K562 (cell line): ENCODE results near the gene DRAXIN. TPM values are rescaled to one million over a fixed set of nuclear protein-coding genes. Genes with fewer than 3 reads are reported as not detected.

Experiments
- COPS2 ChIP-seq: fragments of 450-650 bp; conservative IDR thresholded peaks from 2 replicates; pipeline ENCODE4 v1.6.1; 2016; ENCODE audit warnings: mild to moderate bottlenecking, moderate library complexity
- CXXC5 ChIP-seq: fragments of 250-450 bp; sonication (Bioruptor Pico); IDR thresholded peaks from 2 replicates; pipeline ENCODE4 v1.8.0; 2022; ENCODE audit warnings: inconsistent platforms, mild to moderate bottlenecking, moderate library complexity
- DACH1 ChIP-seq: fragments of 450-650 bp; IDR thresholded peaks from 2 replicates; pipeline ENCODE4 v1.6.1; 2018; ENCODE audit not compliant: partially characterized antibody
- DDX20 ChIP-seq: fragments of 450-650 bp; IDR thresholded peaks from 2 replicates; pipeline ENCODE4 v1.6.1; 2016; ENCODE audit warnings: missing genetic modification characterization, low read depth, mild to moderate bottlenecking, missing compliant biosample characterization, moderate library complexity
- FOXJ3 ChIP-seq: sonication (generic); formaldehyde crosslinking; IDR thresholded peaks from 2 replicates; pipeline ENCODE4 v1.4.0; 2020; ENCODE audit warnings: mild to moderate bottlenecking, missing genetic modification reagents
- KAT7 ChIP-seq: sonication (generic); formaldehyde crosslinking; IDR thresholded peaks from 2 replicates; pipeline ENCODE4 v1.8.0; 2022; ENCODE audit warnings: missing genetic modification reagents, mild to moderate bottlenecking, borderline replicate concordance
- MAFG ChIP-seq: fragments of 450-650 bp; conservative IDR thresholded peaks from 2 replicates; pipeline ENCODE4 v1.6.1; 2016; ENCODE audit warnings: missing genetic modification characterization, missing compliant biosample characterization
- MTA2 ChIP-seq: fragments of 450-650 bp; IDR thresholded peaks from 2 replicates; pipeline ENCODE4 v1.6.1; 2016; ENCODE audit warnings: low read depth
- MYBL2 ChIP-seq, 2 experiments: fragments of 450-650 bp in 1 of 2; sonication (generic) in 1 of 2; formaldehyde crosslinking in 1 of 2; IDR thresholded peaks; 2 replicates each; pipeline versions ENCODE4 v1.6.1 to v1.8.1; 2017 to 2022; ENCODE audit warnings: borderline replicate concordance in 1 of 2, inconsistent platforms in 1 of 2, low read depth in 1 of 2, mild to moderate bottlenecking in 1 of 2, missing genetic modification reagents in 1 of 2, moderate library complexity in 1 of 2
- NFATC3 ChIP-seq: fragments of 450-650 bp; IDR thresholded peaks from 2 replicates; pipeline ENCODE4 v1.6.1; 2017; ENCODE audit warnings: mild to moderate bottlenecking
- NFIC ChIP-seq: fragments of 450-650 bp; IDR thresholded peaks from 2 replicates; pipeline ENCODE4 v1.6.1; 2017; ENCODE audit warnings: mild to moderate bottlenecking, inconsistent platforms
- PHB ChIP-seq: fragments of 250-450 bp; sonication (Bioruptor Pico); IDR thresholded peaks from 2 replicates; pipeline ENCODE4 v1.5.0; 2021
- POU5F1 ChIP-seq: fragments of 150-350 bp; IDR thresholded peaks from 2 replicates; pipeline ENCODE4 v1.6.1; 2014; ENCODE audit warnings: borderline replicate concordance, low read length, low read depth, mild to moderate bottlenecking; ENCODE audit not compliant: partially characterized antibody
- RFX5 ChIP-seq: IDR thresholded peaks from 2 replicates; pipeline ENCODE4 v1.6.1; 2011; ENCODE audit warnings: low read depth, mild to moderate bottlenecking, improper control_type of control experiment, low read length
- RFX7 ChIP-seq: fragments of 250-450 bp; sonication (Bioruptor Pico); IDR thresholded peaks from 2 replicates; pipeline ENCODE4 v1.5.1; 2021; ENCODE audit warnings: mild to moderate bottlenecking
- SMARCA5 ChIP-seq: fragments of 450-650 bp; IDR thresholded peaks from 2 replicates; pipeline ENCODE4 v1.6.1; 2016
- SPI1 ChIP-seq: IDR thresholded peaks from 2 replicates; pipeline ENCODE4 v1.6.1; 2011; ENCODE audit warnings: low read depth, low read length, control low read depth, borderline replicate concordance
- U2AF1 ChIP-seq: fragments of 200-400 bp; formaldehyde crosslinking; optimal IDR thresholded peaks from 2 replicates; pipeline ENCODE3; 2017; ENCODE audit warnings: mild to moderate bottlenecking, low read depth, low read length, moderate library complexity
- ZNF324 ChIP-seq: fragments of 250-450 bp; sonication (Bioruptor Pico); IDR thresholded peaks from 2 replicates; pipeline ENCODE4 v1.4.0; 2020; ENCODE audit warnings: mild to moderate bottlenecking
- ZNF444 ChIP-seq: fragments of 250-450 bp; sonication (Bioruptor Pico); IDR thresholded peaks from 2 replicates; pipeline ENCODE4 v1.4.0; 2020; ENCODE audit warnings: mild to moderate bottlenecking, moderate library complexity
- ZNF780A ChIP-seq: fragments of 250-450 bp; sonication (Bioruptor Pico); IDR thresholded peaks from 2 replicates; pipeline ENCODE4 v1.5.0; 2021; ENCODE audit warnings: mild to moderate bottlenecking
- ZSCAN32 ChIP-seq: fragments of 450-650 bp; formaldehyde crosslinking; IDR thresholded peaks from 2 replicates; pipeline ENCODE4 v1.4.0; 2020; ENCODE audit warnings: mild to moderate bottlenecking, moderate library complexity
- polyA plus RNA-seq, 8 experiments: library from polyadenylated mRNA; depleted of rRNA in 4 of 8; stranded (reverse) in 5 of 8; unstranded in 3 of 8; fragments of >200 nt; fragmentation: Nextera tagmentation in 2 of 8; fragmentation: Illumina TruSeq in 1 of 8; extraction: Ambion mirVana in 2 of 8; extraction: Trizol in 1 of 8; gene quantifications; 2 replicates each; pipeline versions ENCODE4 v1.2.1 to v1.2.3, GENCODE V29; 2011 to 2014; ENCODE audit warnings: inconsistent platforms in 1 of 8, missing spikeins in 1 of 8
- total RNA-seq, 7 experiments: library from RNA; depleted of rRNA in 6 of 7; stranded (reverse); fragments of >200 nt in 6 of 7; fragmentation: Illumina TruSeq in 2 of 7; extraction: Trizol in 2 of 7; gene quantifications; 2 replicates each; pipeline versions ENCODE4 v1.2.1 to v1.2.3, GENCODE V29; 2011 to 2021; ENCODE audit warnings: low replicate concordance in 1 of 7
- TF ChIP-seq, protein P1 (sequence below): sonication (generic); formaldehyde crosslinking; IDR thresholded peaks from 2 replicates; pipeline ENCODE4 v1.8.0; 2022; ENCODE audit warnings: mild to moderate bottlenecking, missing genetic modification reagents
- TF ChIP-seq, protein P2 (sequence below): fragments of 250-450 bp; sonication (Bioruptor Pico); IDR thresholded peaks from 2 replicates; pipeline ENCODE4 v1.4.0; 2020; ENCODE audit warnings: mild to moderate bottlenecking, moderate library complexity
- TF ChIP-seq, protein P3 (sequence below): fragments of 450-650 bp; formaldehyde crosslinking; IDR thresholded peaks from 2 replicates; pipeline ENCODE4 v1.4.0; 2022; ENCODE audit warnings: missing genetic modification characterization
- TF ChIP-seq, protein P4 (sequence below): fragments of 250-450 bp; sonication (Bioruptor Pico); IDR thresholded peaks from 2 replicates; pipeline ENCODE4 v1.8.0; 2022; ENCODE audit warnings: inconsistent platforms

The DRAXIN gene
- total and polyA plus RNA-seq, 9 of the 15 experiments (the other 6 are each of a cell fraction or from before 2014, with no cell fraction given): 0.01 to 0.04 (median 0.01) TPM; not detected in 6

DNA sequence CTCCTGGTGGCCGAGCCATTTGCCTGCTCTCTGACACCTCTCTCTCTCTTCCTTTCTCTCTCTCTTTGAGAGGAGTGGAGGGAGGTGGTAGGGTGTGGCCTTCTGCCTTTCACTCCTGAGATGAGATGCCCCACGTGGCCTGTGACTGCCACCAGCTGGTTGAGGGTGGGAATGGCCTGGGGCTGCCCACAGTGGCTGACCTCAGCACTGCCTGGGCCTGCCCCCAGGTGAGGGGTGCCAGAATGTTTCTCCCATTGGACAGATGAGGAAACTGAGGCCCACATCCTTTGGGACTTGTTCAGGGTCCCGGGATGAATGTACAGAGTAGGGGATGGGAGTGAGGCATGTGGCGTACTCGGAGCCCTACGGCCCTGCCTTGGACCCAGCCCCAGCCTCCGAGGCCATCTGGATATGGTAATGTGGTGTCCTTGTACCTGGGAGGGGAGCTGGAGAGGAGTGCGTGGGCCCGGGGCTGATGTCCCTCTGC, 57.7 kb downstream of the DRAXIN start (continued):
- TF ChIP-seq U2AF1 (no peak), DACH1 (peak; percentile 80), COPS2 (no peak), NFATC3 (no peak), RFX5 (no peak), SPI1 (no peak), DDX20 (tag) (no peak), MAFG (tag) (no peak), FOXJ3 (CRISPR knock-in tag) (no peak), NFIC (peak; percentile 48), POU5F1 (no peak), ZSCAN32 (CRISPR knock-in tag) (no peak), MTA2 (no peak), RFX7 (CRISPR knock-in tag) (no peak), MYBL2 (IDR thresholded peaks at IDR 0.05; ENCODE audit: low read depth) (no peak), MYBL2 (CRISPR knock-in tag; IDR thresholded peaks at IDR 0.05; ENCODE audit: borderline replicate concordance) (no peak), ZNF444 (CRISPR knock-in tag) (no peak), ZNF780A (CRISPR knock-in tag) (no peak), PHB (CRISPR knock-in tag) (no peak), CXXC5 (CRISPR knock-in tag) (peak; percentile 61), ZNF324 (no peak), KAT7 (CRISPR knock-in tag) (no peak), SMARCA5 (peak; percentile 82)
- TF ChIP-seq, protein P1, sequence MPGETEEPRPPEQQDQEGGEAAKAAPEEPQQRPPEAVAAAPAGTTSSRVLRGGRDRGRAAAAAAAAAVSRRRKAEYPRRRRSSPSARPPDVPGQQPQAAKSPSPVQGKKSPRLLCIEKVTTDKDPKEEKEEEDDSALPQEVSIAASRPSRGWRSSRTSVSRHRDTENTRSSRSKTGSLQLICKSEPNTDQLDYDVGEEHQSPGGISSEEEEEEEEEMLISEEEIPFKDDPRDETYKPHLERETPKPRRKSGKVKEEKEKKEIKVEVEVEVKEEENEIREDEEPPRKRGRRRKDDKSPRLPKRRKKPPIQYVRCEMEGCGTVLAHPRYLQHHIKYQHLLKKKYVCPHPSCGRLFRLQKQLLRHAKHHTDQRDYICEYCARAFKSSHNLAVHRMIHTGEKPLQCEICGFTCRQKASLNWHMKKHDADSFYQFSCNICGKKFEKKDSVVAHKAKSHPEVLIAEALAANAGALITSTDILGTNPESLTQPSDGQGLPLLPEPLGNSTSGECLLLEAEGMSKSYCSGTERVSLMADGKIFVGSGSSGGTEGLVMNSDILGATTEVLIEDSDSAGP: no peak
- TF ChIP-seq, protein P2, sequence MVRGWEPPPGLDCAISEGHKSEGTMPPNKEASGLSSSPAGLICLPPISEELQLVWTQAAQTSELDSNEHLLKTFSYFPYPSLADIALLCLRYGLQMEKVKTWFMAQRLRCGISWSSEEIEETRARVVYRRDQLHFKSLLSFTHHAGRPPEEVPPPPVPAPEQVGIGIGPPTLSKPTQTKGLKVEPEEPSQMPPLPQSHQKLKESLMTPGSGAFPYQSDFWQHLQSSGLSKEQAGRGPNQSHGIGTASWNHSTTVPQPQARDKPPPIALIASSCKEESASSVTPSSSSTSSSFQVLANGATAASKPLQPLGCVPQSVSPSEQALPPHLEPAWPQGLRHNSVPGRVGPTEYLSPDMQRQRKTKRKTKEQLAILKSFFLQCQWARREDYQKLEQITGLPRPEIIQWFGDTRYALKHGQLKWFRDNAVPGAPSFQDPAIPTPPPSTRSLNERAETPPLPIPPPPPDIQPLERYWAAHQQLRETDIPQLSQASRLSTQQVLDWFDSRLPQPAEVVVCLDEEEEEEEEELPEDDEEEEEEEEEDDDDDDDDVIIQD (CRISPR knock-in tag): no peak
- TF ChIP-seq, protein P3, sequence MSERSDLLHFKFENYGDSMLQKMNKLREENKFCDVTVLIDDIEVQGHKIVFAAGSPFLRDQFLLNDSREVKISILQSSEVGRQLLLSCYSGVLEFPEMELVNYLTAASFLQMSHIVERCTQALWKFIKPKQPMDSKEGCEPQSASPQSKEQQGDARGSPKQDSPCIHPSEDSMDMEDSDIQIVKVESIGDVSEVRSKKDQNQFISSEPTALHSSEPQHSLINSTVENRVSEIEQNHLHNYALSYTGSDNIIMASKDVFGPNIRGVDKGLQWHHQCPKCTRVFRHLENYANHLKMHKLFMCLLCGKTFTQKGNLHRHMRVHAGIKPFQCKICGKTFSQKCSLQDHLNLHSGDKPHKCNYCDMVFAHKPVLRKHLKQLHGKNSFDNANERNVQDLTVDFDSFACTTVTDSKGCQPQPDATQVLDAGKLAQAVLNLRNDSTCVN (CRISPR knock-in tag): peak; percentile 56; the same call in 1 of the 2 replicates
- TF ChIP-seq, protein P4, sequence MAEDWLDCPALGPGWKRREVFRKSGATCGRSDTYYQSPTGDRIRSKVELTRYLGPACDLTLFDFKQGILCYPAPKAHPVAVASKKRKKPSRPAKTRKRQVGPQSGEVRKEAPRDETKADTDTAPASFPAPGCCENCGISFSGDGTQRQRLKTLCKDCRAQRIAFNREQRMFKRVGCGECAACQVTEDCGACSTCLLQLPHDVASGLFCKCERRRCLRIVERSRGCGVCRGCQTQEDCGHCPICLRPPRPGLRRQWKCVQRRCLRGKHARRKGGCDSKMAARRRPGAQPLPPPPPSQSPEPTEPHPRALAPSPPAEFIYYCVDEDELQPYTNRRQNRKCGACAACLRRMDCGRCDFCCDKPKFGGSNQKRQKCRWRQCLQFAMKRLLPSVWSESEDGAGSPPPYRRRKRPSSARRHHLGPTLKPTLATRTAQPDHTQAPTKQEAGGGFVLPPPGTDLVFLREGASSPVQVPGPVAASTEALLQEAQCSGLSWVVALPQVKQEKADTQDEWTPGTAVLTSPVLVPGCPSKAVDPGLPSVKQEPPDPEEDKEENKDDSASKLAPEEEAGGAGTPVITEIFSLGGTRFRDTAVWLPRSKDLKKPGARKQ (CRISPR knock-in tag): no peak
